Activated gamma-delta T cell treated with Interleukin-2 at 50 U/mL for 16 hours (primary cell): Measurements from ENCODE around the gene MPEG1.

Experiments used
- DNase-seq: peaks from one replicate; pipeline ENCODE4 v3.0.0-alpha.2; 2020

The MPEG1 gene

GRCh38 chr11:59216641-59217564 lies 4.2 kb upstream of the MPEG1 start:
- DNase-seq, result no peak

- no peak for DNase-seq
These were observed 1.6 kb upstream of the MPEG1 start for GRCh38 chr11:59214141-59214893.

- no peak for DNase-seq
These were observed 505 bp downstream of the MPEG1 start for GRCh38 chr11:59212222-59212621.

GRCh38 chr11:59208956-59209355 lies 3.8 kb downstream of the MPEG1 start:
- no peak for DNase-seq

GRCh38 chr11:59207988-59208451 lies 4.7 kb downstream of the MPEG1 start:
- no peak for DNase-seq

GRCh38 chr11:59206635-59207034 lies 6.1 kb downstream of the MPEG1 start:
- no peak for DNase-seq

- no peak for DNase-seq
These were observed 7.1 kb downstream of the MPEG1 start for GRCh38 chr11:59205648-59206047.

GRCh38 chr11:59204746-59205145 lies 8.0 kb downstream of the MPEG1 start:
- DNase-seq, result no peak

- no peak for DNase-seq
These were observed 11.4 kb downstream of the MPEG1 start for GRCh38 chr11:59201353-59201752.

GRCh38 chr11:59200423-59200746 lies 12.3 kb downstream of the MPEG1 start:
- DNase-seq, result no peak

GRCh38 chr11:59199546-59200422 lies 12.9 kb downstream of the MPEG1 start:
- no peak for DNase-seq

- no peak for DNase-seq
These were observed 14.0 kb downstream of the MPEG1 start for GRCh38 chr11:59198726-59199125.

GRCh38 chr11:59197991-59198390 lies 14.7 kb downstream of the MPEG1 start:
- DNase-seq, result no peak

- no peak for DNase-seq
These were observed 15.9 kb downstream of the MPEG1 start for GRCh38 chr11:59196777-59197176.

GRCh38 chr11:59195586-59195985 lies 17.1 kb downstream of the MPEG1 start:
- no peak for DNase-seq

GRCh38 chr11:59193587-59194130 lies 19.1 kb downstream of the MPEG1 start:
- no peak for DNase-seq

GRCh38 chr11:59192446-59193020 lies 20.2 kb downstream of the MPEG1 start:
- DNase-seq, result no peak

GRCh38 chr11:59191890-59192289 lies 20.8 kb downstream of the MPEG1 start:
- DNase-seq, result no peak

- DNase-seq, result no peak
These were observed 21.6 kb downstream of the MPEG1 start for GRCh38 chr11:59191095-59191494.

GRCh38 chr11:59189986-59190385 lies 22.7 kb downstream of the MPEG1 start:
- no peak for DNase-seq

GRCh38 chr11:59188954-59189353 lies 23.8 kb downstream of the MPEG1 start:
- DNase-seq, result no peak

GRCh38 chr11:59187587-59187986 lies 25.1 kb downstream of the MPEG1 start:
- no peak for DNase-seq
